Activated CD4-positive, alpha-beta memory T cell treated with anti-CD3 and anti-CD28 coated beads, Interleukin-2, amount 10 ng/mL, durations not matched to agents 7 days and 5 days (primary cell): Measurements from ENCODE around the gene SNRPD3. TPM values are rescaled to one million over a fixed set of nuclear protein-coding genes. Genes with fewer than 3 reads are reported as not detected.

Experiments
- CTCF ChIA-PET: fragments of 350-600 bp; sonication (Branson Sonifier 250); formaldehyde crosslinking; loops from one replicate; lab custom pipeline; 2021; ENCODE audit warnings: antibody characterized with exemption, inconsistent platforms; lab: Charles Lee
- POLR2A ChIA-PET: fragments of 350-600 bp; sonication (Branson Sonifier 250); formaldehyde crosslinking; loops from one replicate; lab custom pipeline; 2021; ENCODE audit warnings: antibody characterized with exemption; lab: Charles Lee
- DNase-seq: peaks from one replicate; pipeline ENCODE4 v3.0.0-alpha.2; 2020
- H3K27ac Mint-ChIP-seq: one replicate; pipeline ENCODE4 v1.8.0; 2021; ENCODE audit warnings: mild to moderate bottlenecking, mixed read lengths
- H3K27me3 Mint-ChIP-seq: one replicate; pipeline ENCODE4 v1.8.0; 2021; ENCODE audit warnings: mixed read lengths
- H3K36me3 Mint-ChIP-seq: one replicate; pipeline ENCODE4 v1.8.0; 2021; ENCODE audit warnings: low read depth, mixed read lengths
- H3K4me1 Mint-ChIP-seq: one replicate; pipeline ENCODE4 v1.8.0; 2021; ENCODE audit warnings: mixed read lengths
- H3K4me3 Mint-ChIP-seq: one replicate; pipeline ENCODE4 v1.8.0; 2021; ENCODE audit warnings: mild to moderate bottlenecking, mixed read lengths
- H3K9me3 Mint-ChIP-seq: one replicate; pipeline ENCODE4 v1.8.0; 2021; ENCODE audit warnings: mixed read lengths
- total RNA-seq, 2 experiments: library from RNA; stranded (reverse); gene quantifications; one replicate each; pipeline ENCODE4 v1.2.3, GENCODE V29; 2021

Gene SNRPD3
- total RNA-seq, 2 experiments from 2014 or later, result 87.1 to 93.5 TPM

DNA sequence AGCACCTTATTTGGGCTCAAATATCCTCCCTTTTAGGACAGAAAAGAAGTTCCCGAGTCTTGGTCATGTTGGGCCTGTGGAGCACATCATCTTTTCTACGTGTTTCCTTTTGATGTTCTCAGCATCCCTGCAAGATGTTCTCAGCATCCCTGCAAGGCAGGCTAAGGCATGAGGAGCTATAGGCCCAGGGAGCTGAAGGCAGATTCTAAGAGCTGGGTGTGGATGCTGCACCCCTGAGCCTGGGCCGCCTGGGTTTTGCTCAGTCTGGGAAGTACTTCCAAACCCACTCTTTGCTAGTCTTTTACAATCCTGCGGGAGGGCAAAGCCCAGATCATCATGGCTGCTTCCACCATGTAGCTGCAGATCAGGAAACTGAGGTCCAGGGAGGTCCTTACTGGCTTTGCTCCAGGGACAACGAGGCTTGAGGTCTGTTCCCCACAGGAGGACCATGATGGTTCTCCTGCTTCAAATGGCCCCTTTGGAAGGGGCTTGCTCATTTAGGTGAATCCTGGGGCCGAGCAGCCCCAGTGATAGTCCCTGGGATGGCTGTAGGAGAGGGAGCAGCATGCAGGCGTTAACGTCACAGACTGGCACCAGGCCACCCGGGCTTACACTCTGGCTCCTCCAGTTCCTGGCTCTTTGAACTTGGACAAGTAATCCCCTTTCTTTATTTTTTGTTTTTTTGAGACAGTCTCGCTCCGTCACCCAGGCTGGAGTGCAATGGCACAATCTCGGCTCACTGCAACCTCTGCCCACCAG lies 26.4 kb downstream of the SNRPD3 start:
- Mint-ChIP-seq H3K27me3 (no peaks in the 10 kb centered on the region), H3K4me3 (no peak overlapping the region), H3K4me1 (no peaks in the 10 kb centered on the region), H3K36me3 (peaks cover 7% of the 10 kb centered on the region), H3K27ac (no peak overlapping the region), H3K9me3 (no peaks in the 10 kb centered on the region)
- DNase-seq, result no peak
- POLR2A ChIA-PET, result no interaction called here
- CTCF ChIA-PET, result no interaction called here

DNA sequence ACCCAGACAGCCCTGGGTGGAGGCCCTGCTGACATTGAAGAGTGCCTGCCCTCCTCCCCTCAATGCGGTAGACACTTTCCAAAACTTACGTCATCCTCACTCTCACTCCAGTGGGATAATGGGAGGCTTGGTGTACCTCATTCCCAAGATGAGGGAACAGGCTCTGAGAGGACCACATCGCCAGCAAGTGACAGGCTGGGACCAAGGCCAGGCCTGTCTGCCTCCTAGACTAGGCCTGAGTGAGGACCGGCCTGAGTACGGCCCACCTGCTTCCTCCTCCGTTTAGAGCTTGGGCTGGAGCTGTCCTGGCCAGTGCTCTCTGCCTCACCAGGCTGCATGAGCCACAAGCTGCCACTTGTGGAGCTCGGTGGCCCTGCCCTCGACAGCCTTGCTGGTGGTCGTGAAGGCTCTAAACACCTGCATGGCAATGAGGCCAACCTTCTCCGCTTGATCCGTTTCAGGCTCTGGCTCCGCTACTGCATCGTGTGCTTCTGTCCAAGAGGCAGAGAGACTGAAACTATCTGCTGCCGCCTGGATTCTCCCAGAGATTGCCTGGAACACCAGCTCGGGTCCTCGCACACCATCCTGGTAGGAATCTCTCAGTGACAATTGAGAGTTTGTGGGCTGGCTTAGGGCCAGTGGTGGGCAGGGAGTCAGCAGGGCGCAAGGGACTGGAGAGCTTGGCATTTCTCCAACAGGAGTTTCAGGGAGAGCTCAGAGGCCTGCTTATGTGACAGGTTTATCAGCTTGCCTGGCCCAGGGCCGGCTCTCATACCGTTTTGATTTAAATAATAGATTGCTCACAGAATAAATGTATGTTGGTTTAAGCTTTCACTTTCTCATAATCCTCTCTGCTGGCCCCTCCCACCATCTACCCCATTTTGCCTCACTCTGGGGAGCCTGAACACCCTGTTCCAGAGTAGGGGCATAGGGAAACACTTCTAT lies 27.7 kb downstream of the SNRPD3 start:
- ChIA-PET POLR2A (interaction anchor here (0.9 to 1.9 kb wide), 2 partner anchors 11 to 29 kb away, joined by 4 to 6 read pairs; no protein-coding TSS in a partner anchor), CTCF (interaction anchor here (0.6 kb wide), 2 partner anchors 15 to 28 kb away, joined by 3 read pairs; no protein-coding TSS in a partner anchor)
- H3K4me3 Mint-ChIP-seq, result no peak overlapping the region
- no peaks in the 10 kb centered on the region for H3K4me1 Mint-ChIP-seq
- H3K9me3 Mint-ChIP-seq, result no peaks in the 10 kb centered on the region
- no peaks in the 10 kb centered on the region for H3K27me3 Mint-ChIP-seq
- peaks cover 1% of the 10 kb centered on the region for H3K36me3 Mint-ChIP-seq
- no peak for DNase-seq
- H3K27ac Mint-ChIP-seq, result no peak overlapping the region

DNA sequence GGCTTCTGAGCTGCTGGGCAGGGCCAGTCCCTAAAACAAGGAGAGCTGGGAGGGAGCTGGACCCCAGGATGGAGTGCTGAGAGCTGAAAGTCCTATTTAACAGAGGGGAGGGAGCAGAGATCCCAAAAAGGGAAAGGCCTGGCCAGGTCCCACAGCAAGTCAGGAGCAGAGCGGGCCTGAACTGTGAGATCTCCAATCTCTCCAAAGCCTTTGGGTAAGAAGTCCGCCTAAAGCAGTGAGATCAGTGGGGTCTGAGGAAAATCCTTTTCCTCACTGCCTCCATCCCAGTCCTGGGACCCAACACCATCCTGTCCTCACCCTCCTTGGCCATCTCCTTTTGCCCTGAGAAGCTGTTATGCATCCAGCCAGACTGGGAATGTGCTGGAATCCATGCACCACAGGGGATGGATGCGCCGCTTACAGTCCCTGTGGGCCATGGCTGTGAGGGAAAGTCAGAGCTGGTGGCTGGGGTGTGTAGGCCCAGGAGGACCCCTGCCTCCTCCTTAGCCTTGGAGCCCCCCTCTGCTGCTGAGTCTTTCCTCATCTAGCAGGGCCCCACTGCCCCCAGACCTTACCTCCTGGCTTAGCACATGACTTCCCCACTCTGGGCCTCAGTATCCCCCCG lies 28.5 kb downstream of the SNRPD3 start:
- H3K36me3 Mint-ChIP-seq, result no peaks in the 10 kb centered on the region
- no peaks in the 10 kb centered on the region for H3K4me1 Mint-ChIP-seq
- CTCF ChIA-PET, result interaction anchor here (0.6 kb wide), 2 partner anchors 14 to 29 kb away, joined by 3 read pairs; no protein-coding TSS in a partner anchor
- H3K9me3 Mint-ChIP-seq, result no peaks in the 10 kb centered on the region
- no peaks in the 10 kb centered on the region for H3K27me3 Mint-ChIP-seq
- H3K27ac Mint-ChIP-seq, result no peak overlapping the region
- POLR2A ChIA-PET, result interaction anchor here (0.9 to 1.9 kb wide), 2 partner anchors 12 to 30 kb away, joined by 4 to 6 read pairs; no protein-coding TSS in a partner anchor
- no peak overlapping the region for H3K4me3 Mint-ChIP-seq
- no peak for DNase-seq

DNA sequence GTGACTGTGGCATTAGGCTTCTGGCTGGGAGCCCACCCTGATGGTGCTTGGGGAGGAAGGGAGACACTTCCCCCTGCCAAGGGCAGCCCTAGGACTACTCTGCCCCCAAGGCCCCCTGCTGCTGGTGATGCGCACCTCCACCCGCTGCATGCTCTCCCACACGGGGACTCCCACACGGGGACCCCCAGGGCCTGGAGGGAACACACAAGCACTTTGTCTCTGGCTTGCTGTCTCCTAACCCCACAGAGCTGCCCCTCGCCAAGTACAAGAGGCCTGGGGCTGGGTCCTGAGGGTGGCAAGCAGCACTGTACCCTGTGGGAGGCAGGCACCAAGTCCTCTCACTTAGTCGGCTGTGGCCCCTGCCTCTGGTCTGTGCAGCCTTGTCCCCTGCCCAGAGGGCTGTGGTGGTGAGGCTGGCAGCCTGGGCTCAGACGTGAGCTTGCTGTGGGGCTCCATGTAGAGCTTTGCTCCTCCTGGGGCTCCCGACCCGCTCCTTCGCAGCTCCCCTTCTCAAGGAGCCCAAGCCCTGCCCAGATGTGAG lies 29.1 kb downstream of the SNRPD3 start:
- Mint-ChIP-seq H3K27ac (no peak overlapping the region), H3K36me3 (no peaks in the 10 kb centered on the region), H3K4me3 (no peak overlapping the region), H3K4me1 (no peaks in the 10 kb centered on the region), H3K9me3 (no peaks in the 10 kb centered on the region), H3K27me3 (no peaks in the 10 kb centered on the region)
- CTCF ChIA-PET, result interaction anchor here (0.5 kb wide), 1 partner anchor 57 kb away, joined by 5 read pairs; no protein-coding TSS in a partner anchor
- POLR2A ChIA-PET, result interaction anchor here (1.9 kb wide), 1 partner anchor 12 kb away, joined by 6 read pairs; no protein-coding TSS in a partner anchor
- no peak for DNase-seq

DNA sequence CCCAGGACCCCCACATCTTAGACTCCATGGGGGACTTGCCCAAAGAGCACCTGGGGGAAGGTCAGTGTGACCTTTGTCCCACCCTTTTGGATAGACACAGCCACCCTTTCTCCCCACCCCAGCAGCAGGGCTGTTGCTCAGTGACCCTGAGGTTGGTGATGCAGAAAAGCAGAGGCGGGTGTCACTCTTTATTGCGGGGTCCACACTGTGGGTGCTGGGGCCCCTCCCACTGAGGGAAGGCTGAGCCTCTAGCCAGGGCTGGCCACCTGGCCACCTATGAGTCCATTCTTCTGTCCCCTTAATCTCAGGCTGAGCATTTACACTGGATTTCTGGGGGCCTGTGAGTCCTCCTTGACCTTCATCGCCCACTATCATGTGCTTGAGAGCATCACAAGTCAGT lies 29.7 kb downstream of the SNRPD3 start:
- Mint-ChIP-seq H3K4me3 (no peak overlapping the region), H3K4me1 (no peaks in the 10 kb centered on the region), H3K9me3 (no peaks in the 10 kb centered on the region), H3K27ac (no peak overlapping the region), H3K27me3 (no peaks in the 10 kb centered on the region), H3K36me3 (no peaks in the 10 kb centered on the region)
- ChIA-PET CTCF (no interaction called here), POLR2A (no interaction called here)
- no peak for DNase-seq

DNA sequence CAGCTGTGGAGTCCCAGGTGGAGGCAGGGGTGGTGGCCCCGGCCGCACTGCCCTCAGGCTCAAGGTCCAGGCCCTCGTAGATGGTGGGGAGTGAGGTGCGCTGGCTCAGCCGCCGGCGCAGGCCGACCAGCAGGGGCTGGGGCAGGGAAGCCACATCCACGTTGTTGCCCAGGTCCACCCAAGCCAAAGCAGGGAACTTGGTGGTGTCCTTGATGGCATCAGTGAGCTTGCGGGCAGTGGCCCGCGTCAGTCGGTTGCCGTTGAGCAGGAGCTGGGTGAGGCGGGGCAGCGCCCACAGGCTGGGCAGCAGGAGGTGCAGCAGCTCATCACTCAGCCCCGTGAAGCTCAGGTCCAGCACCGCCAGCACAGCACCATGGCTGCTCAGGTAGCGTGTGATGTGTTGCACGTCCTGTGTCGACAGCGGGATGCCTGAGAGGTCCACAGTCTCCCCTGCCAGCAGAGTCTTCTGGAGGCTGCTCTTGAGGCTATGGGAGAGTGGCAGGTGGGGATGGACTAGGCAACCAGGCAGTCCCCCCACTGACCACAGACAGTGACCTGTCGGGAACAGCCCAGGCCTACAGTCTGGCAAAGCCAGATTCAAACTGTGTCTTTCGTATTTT lies 30.2 kb downstream of the SNRPD3 start:
- CTCF ChIA-PET, result no interaction called here

DNA sequence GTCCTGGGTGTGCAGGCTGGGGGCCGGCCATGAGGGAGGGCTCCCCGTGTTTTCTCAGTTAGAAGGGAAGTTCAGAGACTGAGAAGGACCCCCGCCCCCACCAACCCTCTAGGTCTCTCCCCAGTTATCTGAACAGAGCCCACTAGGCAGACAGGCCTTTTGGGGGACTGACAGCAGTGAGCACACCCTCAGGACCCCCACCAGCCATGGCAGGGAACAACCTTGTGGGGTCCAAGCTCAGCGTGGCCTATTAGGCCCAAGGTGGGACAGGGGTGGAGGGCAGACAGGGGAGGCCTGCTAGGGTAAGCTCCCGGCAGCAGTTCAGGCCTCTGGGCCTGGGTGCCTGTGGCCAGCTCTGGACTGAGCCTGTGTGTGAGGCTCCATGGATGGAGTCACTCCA lies 31.5 kb downstream of the SNRPD3 start:
- Mint-ChIP-seq H3K36me3 (no peaks in the 10 kb centered on the region), H3K27ac (no peak overlapping the region), H3K27me3 (peaks cover 2% of the 10 kb centered on the region), H3K9me3 (no peaks in the 10 kb centered on the region), H3K4me3 (no peak overlapping the region), H3K4me1 (peaks cover 3% of the 10 kb centered on the region)
- ChIA-PET POLR2A (interaction anchor here (1.2 kb wide), 1 partner anchor 32 kb away, joined by 7 read pairs; the partner anchor contains the start of gene GUCD1), CTCF (no interaction called here)
- no peak for DNase-seq

More for the DNA sequence above, 30.2 kb downstream of the SNRPD3 start:
- no peaks in the 10 kb centered on the region for H3K27me3 Mint-ChIP-seq
- no peaks in the 10 kb centered on the region for H3K36me3 Mint-ChIP-seq
- no peaks in the 10 kb centered on the region for H3K4me1 Mint-ChIP-seq
- H3K4me3 Mint-ChIP-seq, result no peak overlapping the region
- POLR2A ChIA-PET, result no interaction called here
- no peak for DNase-seq
- no peak overlapping the region for H3K27ac Mint-ChIP-seq
- no peaks in the 10 kb centered on the region for H3K9me3 Mint-ChIP-seq

DNA sequence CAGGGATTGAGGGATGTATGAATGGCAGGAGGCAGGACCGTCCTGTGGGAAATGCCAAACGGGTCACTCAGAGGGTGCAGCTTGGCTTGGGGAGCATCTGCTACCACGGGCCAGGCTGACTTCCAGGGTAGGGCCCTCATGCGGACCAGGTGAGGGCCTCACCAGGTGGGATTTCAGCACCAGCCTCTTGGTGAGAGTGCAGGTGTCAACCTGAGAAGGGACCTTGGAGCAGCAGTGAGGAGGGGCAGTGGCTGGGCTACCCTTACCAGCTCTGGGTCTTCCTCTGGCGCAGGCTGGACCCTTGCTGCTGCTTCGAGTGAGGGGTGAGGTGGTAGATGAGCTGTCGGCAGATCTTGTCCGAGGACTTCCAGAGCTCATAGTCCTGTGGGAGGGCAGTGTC lies 32.1 kb downstream of the SNRPD3 start:
- no peak for DNase-seq
- CTCF ChIA-PET, result no interaction called here
- H3K9me3 Mint-ChIP-seq, result no peaks in the 10 kb centered on the region
- no peak overlapping the region for H3K27ac Mint-ChIP-seq
- H3K4me3 Mint-ChIP-seq, result no peak overlapping the region
- peaks cover 4% of the 10 kb centered on the region for H3K27me3 Mint-ChIP-seq
- H3K4me1 Mint-ChIP-seq, result peaks cover 6% of the 10 kb centered on the region
- no peaks in the 10 kb centered on the region for H3K36me3 Mint-ChIP-seq
- POLR2A ChIA-PET, result interaction anchor here (1.2 kb wide), 1 partner anchor 33 kb away, joined by 7 read pairs; the partner anchor contains the start of gene GUCD1

DNA sequence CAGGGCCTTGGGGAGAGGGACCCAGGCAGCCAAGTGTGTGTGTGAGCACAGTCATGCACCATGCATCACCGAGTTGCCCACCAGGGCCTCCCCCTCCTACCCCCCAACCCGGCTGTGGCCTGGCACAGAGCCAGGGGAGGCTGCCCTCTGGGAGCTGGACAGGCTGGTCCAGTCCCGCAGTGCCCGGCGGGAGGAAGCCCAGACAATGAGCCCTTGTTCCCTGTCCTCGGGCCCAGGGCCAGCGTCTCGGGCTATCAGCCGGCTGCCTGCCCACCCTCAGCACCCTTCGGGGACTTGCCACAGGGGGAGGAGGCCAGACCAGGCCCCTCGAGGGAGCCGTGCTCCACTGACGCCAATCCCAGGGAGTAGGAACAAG lies 32.6 kb downstream of the SNRPD3 start:
- ChIA-PET CTCF (no interaction called here), POLR2A (no interaction called here)
- Mint-ChIP-seq H3K4me1 (peaks cover 6% of the 10 kb centered on the region), H3K36me3 (no peaks in the 10 kb centered on the region), H3K4me3 (no peak overlapping the region), H3K27ac (no peak overlapping the region), H3K9me3 (no peaks in the 10 kb centered on the region), H3K27me3 (peaks cover 4% of the 10 kb centered on the region)
- no peak for DNase-seq

DNA sequence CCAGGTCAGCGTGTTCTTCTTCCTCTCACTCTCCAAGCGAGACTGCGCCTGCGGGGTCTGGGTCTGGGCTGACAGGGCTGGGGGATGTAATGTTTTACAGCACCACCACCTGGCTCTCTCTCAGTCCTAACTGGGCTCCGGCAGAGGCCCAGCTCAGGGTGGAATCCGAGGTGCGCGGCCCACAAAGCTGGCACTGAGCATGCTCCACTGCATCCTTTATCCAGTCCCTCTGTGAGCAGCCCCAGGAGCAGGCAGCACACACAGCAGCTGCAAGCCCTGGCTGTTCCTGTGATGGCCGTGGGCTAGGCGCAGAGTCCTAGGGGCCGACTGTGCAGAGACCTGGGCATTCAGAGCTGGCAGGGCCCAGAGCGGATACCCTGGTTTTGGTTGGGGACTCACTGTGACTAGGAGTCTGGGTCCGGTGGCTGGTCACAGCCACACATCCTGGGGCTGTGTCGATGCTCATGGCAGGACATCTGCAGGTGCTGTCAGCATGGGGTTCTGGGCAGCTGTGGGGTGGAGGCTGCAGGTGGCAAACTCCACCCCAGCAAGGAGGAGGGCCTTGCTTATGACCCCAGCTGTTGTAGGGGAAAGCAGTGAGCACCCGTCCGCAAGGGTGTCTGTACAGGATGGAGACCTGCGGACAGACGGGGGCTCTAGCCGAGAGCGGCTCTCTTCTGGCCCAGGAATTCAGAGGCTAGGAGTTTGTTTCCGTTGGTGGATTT lies 33.1 kb downstream of the SNRPD3 start:
- no peaks in the 10 kb centered on the region for H3K9me3 Mint-ChIP-seq
- POLR2A ChIA-PET, result no interaction called here
- no peak for DNase-seq

DNA sequence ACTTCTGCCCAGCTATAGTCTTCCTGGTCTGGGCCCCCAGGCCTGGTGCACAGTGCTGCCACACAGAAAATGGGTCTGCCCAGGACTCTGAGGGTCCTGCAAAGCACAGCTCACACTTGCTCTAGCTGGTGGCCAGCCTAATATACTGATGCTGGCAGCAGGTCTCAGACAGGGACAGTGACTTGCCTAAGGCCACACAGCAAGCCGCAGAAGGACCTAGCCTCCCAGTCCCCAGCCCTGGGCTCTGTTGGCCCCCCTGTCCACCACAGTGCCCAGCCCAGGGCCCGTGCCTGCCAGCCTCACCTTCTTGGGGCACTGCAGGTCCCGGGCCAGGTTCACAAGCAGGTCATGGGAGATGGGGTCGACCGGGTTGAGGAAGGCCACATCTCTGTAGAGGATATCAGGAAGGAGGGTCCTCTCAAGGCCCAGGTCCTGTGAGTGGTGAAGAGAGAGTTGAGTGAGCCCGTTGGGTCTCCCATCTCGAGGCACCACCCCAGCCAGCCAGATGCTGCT lies 33.8 kb downstream of the SNRPD3 start:
- Mint-ChIP-seq H3K36me3 (no peaks in the 10 kb centered on the region), H3K27ac (no peak overlapping the region), H3K27me3 (peaks cover 4% of the 10 kb centered on the region), H3K4me3 (no peak overlapping the region), H3K4me1 (peaks cover 6% of the 10 kb centered on the region), H3K9me3 (no peaks in the 10 kb centered on the region)
- ChIA-PET POLR2A (no interaction called here), CTCF (no interaction called here)
- no peak for DNase-seq

More for the DNA sequence above, 33.1 kb downstream of the SNRPD3 start:
- peaks cover 4% of the 10 kb centered on the region for H3K27me3 Mint-ChIP-seq
- H3K4me1 Mint-ChIP-seq, result peaks cover 6% of the 10 kb centered on the region
- CTCF ChIA-PET, result no interaction called here
- H3K27ac Mint-ChIP-seq, result no peak overlapping the region
- no peaks in the 10 kb centered on the region for H3K36me3 Mint-ChIP-seq
- no peak overlapping the region for H3K4me3 Mint-ChIP-seq
